Fibroblast of the conjunctiva (primary cell): ENCODE results near the gene DIO3.
"Not testable (repeated sequence)": the region's sequence is repeated elsewhere in the genome, so short reads cannot be mapped to it uniquely, and the experiment has no call there.

Experiments
- DNase-seq: peaks from one replicate; pipeline ENCODE4 v3.0.0-alpha.2; 2010; ENCODE audit warnings: low read depth

DIO3 gene

GRCh38 chr14:101542391-101542790 is 18.9 kb upstream of the DIO3 start:
- DNase-seq, result no peak

DNA sequence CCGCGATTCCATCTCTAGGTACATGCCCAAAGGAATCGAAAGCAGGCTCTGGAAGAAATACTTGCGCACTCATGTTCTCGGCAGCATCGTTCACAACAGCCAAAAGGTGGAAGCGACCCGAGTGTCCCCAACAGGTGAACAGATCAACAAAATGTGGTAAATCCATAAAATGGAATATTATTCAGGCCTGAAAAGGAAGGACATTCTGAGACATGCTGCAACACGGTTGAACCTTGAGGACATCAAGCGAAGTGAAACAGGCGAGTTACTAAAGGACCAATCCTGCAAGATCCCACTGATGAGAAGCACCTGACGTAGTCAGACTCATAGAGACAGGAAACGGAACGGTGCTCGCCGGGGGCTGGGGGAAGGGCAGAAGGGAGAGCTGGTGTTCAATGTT is 17.5 kb upstream of the DIO3 start:
- DNase-seq, result no peak

- DNase-seq, result no peak
These were observed 16.7 kb upstream of the DIO3 start for GRCh38 chr14:101544550-101544949.

- no peak for DNase-seq
These were observed 14.6 kb upstream of the DIO3 start for GRCh38 chr14:101546706-101547105.

DNA sequence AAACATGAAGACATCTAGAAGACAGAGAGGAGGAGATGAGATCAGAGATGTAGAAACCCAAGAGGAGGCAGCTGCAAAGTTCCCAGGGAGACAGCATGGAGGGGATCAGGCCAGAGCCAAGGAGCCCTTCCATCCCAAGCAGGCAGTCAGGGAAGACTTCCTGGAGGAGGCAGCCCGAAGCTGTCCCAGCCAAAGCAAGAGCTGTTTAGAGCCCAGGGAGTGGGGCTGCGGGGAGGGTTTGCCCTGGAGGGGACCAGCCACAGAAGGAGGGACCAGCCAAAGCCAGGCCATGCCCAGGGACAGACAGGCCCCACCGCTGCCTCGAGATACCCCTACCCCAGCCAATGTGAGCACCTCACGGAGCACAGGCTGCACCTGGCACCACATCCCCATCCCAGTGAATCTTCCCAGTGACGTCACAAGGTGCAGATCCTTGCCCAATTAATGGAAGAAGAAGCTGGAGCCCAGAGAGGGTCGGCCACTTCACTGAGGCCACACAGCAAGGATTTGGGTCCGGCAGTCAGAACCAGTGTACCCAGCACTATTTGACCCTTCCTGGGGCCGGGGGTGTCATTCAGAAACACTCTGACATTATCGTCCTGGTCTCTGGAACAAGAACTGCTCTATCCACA is 14.1 kb upstream of the DIO3 start:
- no peak for DNase-seq

- no peak for DNase-seq
These were observed 13.2 kb upstream of the DIO3 start for GRCh38 chr14:101547961-101548669.

DNA sequence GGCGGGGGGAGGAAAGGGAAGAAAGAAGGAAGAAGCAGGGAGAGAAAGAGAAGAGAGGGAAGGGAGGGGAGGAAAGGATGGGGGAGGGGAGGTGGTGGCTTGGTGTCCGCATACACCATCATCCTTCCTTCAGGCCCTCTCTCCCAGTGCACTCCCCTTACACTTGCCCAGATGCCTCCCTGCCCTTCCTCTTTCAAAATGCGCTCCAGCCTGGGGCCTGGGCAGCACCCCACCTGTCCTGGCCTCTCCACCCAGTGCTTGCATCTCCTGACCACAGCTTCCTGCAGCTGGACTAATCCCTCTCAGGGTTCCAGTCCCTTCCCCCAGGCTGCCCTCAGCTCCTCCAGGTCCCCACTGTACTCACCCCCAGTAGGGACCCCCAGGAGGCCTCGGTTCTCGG is 12.6 kb upstream of the DIO3 start:
- DNase-seq, result no peak

- no peak for DNase-seq
These were observed 12.1 kb upstream of the DIO3 start for GRCh38 chr14:101549154-101549553.

DNA sequence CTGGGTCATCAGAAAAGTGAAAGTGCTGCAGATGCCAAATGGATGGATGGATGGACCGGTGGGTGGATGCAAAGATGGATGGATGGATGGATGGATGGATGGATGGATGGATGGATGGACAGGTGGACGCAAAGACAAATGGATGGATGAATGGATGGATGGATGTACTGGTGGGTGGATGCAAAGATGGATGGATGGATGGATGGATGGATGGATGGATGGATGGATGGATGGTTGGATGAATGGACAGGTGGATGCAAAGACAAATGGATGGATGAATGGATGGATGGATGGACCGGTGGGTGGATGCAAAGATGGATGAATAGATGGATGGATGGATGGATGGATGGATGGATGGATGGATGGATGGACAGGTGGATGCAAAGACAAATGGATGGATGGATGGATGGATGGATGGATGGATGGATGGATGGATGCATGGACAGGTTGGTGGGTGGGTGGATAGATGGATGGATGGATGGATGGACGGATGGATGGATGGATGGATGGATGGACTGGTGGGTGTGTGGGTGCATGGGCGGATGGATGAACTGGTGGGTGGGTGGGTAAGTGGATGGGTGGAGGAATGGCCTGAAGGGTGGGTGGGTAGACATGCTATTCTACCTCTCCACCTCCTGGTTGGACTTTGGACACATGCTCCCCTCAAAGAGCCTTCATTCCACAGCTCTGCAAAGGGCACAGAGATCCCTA is 10.9 kb upstream of the DIO3 start:
- DNase-seq, result not testable (repeated sequence)

- no peak for DNase-seq
These were observed 9.3 kb upstream of the DIO3 start for GRCh38 chr14:101551729-101552595.

GRCh38 chr14:101552786-101553231 is 8.5 kb upstream of the DIO3 start:
- no peak for DNase-seq

- no peak for DNase-seq
These were observed 7.9 kb upstream of the DIO3 start for GRCh38 chr14:101553393-101553792.

GRCh38 chr14:101553931-101554330 is 7.4 kb upstream of the DIO3 start:
- DNase-seq, result no peak

DNA sequence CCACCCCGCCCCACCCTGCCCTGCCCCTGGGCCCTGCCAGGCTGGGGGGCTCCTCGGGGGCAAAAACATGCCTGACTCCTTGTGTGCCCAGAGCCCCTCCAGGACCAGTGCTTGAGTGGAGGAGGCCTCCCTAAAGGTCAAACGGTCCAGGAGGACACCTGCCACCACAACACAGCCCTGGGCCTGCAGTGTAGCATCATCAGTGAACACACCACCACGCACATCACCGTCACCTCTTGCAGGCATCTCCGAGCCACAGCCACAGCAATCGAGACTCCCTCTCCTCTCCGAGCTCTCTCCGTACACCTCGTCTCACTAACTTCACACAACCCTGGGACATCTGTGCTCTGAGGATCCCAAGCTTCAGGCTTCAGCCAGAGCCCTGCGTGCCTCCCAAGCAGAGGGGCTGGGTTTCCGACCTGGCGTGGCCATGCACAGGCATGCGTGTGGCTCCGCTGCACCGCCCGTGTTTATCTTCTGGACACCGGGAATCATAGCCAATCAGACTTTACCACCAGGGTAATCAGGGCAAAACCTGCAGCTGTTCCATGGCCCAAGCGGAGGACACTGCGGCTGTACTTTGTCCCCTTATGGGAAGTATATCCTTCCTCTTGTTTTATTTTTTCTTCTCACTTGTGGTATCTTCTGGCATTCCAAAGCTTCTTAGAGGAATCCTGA is 6.2 kb upstream of the DIO3 start:
- no peak for DNase-seq

GRCh38 chr14:101555669-101556043 is 5.6 kb upstream of the DIO3 start:
- DNase-seq, result not testable (repeated sequence)

DNA sequence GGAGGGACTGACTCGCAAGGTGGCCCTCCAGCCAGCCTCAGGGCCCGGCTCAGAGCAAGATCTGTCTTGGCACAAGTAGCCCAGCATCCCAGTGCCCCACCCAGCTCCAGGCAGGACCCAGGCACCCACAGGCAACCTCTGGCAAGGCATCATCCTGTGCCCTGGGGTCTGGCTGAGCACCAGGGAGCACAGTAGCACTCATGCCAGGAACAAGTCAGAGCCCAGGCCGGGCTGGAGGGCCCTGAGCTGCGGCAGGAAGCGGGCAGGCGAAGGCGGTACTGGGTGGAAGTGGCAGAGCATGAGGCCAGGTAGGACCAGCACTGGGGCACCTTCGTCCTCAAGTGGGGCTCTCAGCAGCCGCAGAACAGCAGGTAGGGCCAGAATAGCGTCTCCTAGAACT is 5.2 kb upstream of the DIO3 start:
- DNase-seq, result no peak

GRCh38 chr14:101556566-101557320 is 4.6 kb upstream of the DIO3 start:
- no peak for DNase-seq

DNA sequence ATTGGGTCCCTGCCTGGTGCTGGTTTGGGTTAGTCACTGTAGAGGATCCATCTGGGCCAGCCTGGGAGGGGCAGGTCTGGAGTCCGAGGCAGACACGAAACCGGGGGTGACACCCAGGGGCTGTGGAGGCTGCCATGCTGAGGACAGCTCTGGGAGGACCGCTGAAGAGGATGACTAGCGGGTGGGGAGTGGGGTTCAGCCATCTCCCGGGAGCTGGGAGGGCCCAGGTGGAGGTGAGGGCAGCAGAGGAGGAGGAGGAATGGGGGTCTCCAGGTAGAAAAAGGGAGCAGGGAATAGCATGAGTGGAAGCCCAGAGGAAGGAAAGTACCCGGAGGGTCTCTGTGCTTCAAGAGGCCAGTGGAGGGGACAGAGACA is 4.0 kb upstream of the DIO3 start:
- DNase-seq, result no peak

DNA sequence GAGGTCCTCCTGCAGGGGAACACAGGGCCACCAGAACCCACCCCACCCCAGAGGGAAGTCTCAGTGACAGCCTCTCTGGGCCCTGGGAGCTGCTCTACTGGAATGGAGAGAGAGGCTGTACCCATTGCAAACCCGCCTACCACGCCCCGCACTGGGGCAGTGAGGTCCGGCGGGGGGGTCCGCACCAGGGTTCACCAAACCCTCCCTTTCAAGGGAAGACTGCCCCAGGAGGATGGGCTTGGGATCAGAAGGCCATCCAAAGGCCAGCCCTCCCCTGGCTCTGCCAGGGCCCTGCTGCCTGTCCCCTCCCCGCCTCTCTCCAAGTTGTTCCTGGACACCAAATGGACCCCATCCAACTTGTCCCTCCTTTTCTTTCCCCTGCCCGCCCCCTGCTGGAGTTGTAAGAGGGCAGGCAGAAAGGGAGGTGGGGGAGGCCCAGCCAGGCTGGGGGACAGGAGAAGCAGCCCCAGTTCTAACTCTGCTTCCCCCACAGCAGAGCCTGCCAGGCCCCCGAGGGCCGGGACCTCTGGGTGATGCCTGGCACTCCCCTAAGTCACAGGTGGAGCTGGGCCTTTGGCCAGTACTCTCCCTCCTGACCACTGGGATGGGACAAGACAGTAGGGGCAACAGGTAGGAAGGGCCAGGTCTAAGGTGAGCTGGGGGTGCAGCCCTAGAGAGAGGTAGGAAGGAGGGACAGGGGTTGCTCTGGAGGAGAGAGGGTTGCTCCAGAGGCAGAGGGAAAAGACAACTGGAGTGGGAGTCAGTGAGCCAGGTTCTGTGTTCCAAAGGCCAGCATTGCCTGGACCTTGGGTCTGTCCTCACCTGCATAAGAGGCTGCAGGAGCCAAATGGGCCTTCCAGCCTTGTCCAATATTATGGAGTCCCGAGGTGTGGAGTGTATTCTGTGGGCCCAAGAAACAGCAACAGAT is 3.2 kb upstream of the DIO3 start:
- DNase-seq, result no peak

- DNase-seq, result no peak
These were observed 2.5 kb upstream of the DIO3 start for GRCh38 chr14:101558739-101559240.
